MM.1S (cell line): ENCODE results near the gene GARIN6.

Source experiments
- DNase-seq: peaks from one replicate; pipeline ENCODE4 v3.0.0-alpha.2; 2015
- H2AFZ ChIP-seq: fragments of 300-600 bp; sonication (generic); 2 replicates; pipeline ENCODE4 v1.6.0; 2016; ENCODE audit warnings: antibody characterized with exemption, low read length
- H3F3A ChIP-seq: fragments of 300-600 bp; sonication (generic); 2 replicates; pipeline ENCODE4 v1.6.1; 2016; ENCODE audit warnings: mild to moderate bottlenecking, antibody characterized with exemption, low read length, moderate library complexity, mixed read lengths; ENCODE audit not compliant: insufficient read depth
- H3K27ac ChIP-seq: fragments of 300-600 bp; sonication (generic); 2 replicates; pipeline ENCODE4 v1.5.1; 2016; ENCODE audit warnings: mild to moderate bottlenecking, low read length
- H3K27me3 ChIP-seq: fragments of 300-600 bp; sonication (generic); replicated peaks from 2 replicates; pipeline ENCODE4 v1.6.0; 2016; ENCODE audit warnings: low read length; ENCODE audit not compliant: insufficient read depth
- H3K36me3 ChIP-seq: fragments of 300-600 bp; sonication (generic); replicated peaks from 2 replicates; pipeline ENCODE4 v1.6.1; 2016; ENCODE audit warnings: mild to moderate bottlenecking, low read length, mixed read lengths; ENCODE audit not compliant: insufficient read depth
- H3K4me1 ChIP-seq: fragments of 300-600 bp; sonication (generic); 2 replicates; pipeline ENCODE4 v1.6.1; 2016; ENCODE audit warnings: low read length, mixed read lengths
- H3K4me2 ChIP-seq: fragments of 300-600 bp; sonication (generic); 2 replicates; pipeline ENCODE4 v1.6.0; 2016; ENCODE audit warnings: low read depth, low read length
- H3K4me3 ChIP-seq: fragments of 300-600 bp; sonication (generic); 2 replicates; pipeline ENCODE4 v1.5.1; 2016; ENCODE audit warnings: low read length, mixed read lengths
- H3K79me2 ChIP-seq: fragments of 300-600 bp; sonication (generic); 2 replicates; pipeline ENCODE4 v1.6.1; 2016; ENCODE audit warnings: mixed run types, low read length, mixed read lengths
- H3K9ac ChIP-seq: fragments of 300-600 bp; sonication (generic); 2 replicates; pipeline ENCODE4 v1.6.1; 2016; ENCODE audit warnings: low read length, mixed read lengths
- H3K9me2 ChIP-seq: fragments of 300-600 bp; sonication (generic); replicated peaks from 2 replicates; pipeline ENCODE4 v1.6.1; 2016; ENCODE audit warnings: mild to moderate bottlenecking, low read length, mixed read lengths; ENCODE audit not compliant: insufficient read depth
- H3K9me3 ChIP-seq: fragments of 300-600 bp; sonication (generic); replicated peaks from 2 replicates; pipeline ENCODE4 v1.6.1; 2016; ENCODE audit warnings: mild to moderate bottlenecking, low read length, mixed read lengths; ENCODE audit not compliant: insufficient read depth
- H4K20me1 ChIP-seq: fragments of 300-600 bp; sonication (generic); 2 replicates; pipeline ENCODE4 v1.6.1; 2016; ENCODE audit warnings: mild to moderate bottlenecking, low read length, moderate library complexity, mixed read lengths; ENCODE audit not compliant: insufficient read depth
- EZH2 ChIP-seq: fragments of 300-600 bp; sonication (generic); optimal IDR thresholded peaks from 2 replicates; pipeline ENCODE3; 2017; ENCODE audit warnings: low read depth, mild to moderate bottlenecking, antibody characterized with exemption, low read length, mixed read lengths
- EZH2phosphoT487 ChIP-seq: fragments of 300-600 bp; sonication (generic); IDR thresholded peaks from 2 replicates; pipeline ENCODE4 v1.6.1; 2018; ENCODE audit warnings: antibody characterized with exemption, low read length
- TF ChIP-seq, protein P1 (sequence below): fragments of 300-600 bp; sonication (generic); IDR thresholded peaks from 2 replicates; pipeline ENCODE4 v1.5.1; 2016; ENCODE audit warnings: antibody characterized with exemption, low read length, mixed read lengths

The GARIN6 gene

DNA sequence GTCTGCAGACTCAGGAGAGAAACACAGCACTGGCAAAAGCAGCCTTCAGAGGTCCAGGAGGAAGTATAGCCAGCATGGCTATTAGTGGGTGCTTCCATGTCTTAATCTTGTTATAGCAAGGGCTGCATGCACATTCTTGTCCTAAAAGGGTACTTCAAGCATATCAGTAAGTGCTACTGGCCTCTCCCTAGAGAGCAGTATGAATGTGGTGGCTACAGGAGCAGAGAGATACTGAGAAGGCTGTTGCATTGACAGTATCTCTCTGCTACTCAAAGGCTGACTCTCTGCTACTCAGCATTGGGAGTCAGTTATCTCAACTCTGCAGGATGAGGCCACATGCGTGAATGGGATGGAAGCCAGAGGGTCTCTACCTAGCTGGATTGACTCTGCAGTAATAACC lies 2.0 kb downstream of the GARIN6 start:
- Histone ChIP-seq H3K27me3 (no peaks in the 10 kb centered on the region), H2AFZ (no peak overlapping the region), H3K36me3 (no peaks in the 10 kb centered on the region), H3K79me2 (no peaks in the 10 kb centered on the region), H3K27ac (no peak overlapping the region), H3K9me3 (no peaks in the 10 kb centered on the region), H4K20me1 (no peaks in the 10 kb centered on the region), H3K9me2 (no peaks in the 10 kb centered on the region), H3K4me1 (peaks cover 6% of the 10 kb centered on the region; the same call in 1 of the 2 replicates), H3K4me2 (no peak overlapping the region), H3F3A (no peaks in the 10 kb centered on the region), H3K4me3 (no peak overlapping the region), H3K9ac (no peak overlapping the region)
- DNase-seq = no peak
- no peak for TF ChIP-seq EZH2
- TF ChIP-seq, protein P1, sequence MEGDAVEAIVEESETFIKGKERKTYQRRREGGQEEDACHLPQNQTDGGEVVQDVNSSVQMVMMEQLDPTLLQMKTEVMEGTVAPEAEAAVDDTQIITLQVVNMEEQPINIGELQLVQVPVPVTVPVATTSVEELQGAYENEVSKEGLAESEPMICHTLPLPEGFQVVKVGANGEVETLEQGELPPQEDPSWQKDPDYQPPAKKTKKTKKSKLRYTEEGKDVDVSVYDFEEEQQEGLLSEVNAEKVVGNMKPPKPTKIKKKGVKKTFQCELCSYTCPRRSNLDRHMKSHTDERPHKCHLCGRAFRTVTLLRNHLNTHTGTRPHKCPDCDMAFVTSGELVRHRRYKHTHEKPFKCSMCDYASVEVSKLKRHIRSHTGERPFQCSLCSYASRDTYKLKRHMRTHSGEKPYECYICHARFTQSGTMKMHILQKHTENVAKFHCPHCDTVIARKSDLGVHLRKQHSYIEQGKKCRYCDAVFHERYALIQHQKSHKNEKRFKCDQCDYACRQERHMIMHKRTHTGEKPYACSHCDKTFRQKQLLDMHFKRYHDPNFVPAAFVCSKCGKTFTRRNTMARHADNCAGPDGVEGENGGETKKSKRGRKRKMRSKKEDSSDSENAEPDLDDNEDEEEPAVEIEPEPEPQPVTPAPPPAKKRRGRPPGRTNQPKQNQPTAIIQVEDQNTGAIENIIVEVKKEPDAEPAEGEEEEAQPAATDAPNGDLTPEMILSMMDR = no peak
- no peak for TF ChIP-seq EZH2phosphoT487

DNA sequence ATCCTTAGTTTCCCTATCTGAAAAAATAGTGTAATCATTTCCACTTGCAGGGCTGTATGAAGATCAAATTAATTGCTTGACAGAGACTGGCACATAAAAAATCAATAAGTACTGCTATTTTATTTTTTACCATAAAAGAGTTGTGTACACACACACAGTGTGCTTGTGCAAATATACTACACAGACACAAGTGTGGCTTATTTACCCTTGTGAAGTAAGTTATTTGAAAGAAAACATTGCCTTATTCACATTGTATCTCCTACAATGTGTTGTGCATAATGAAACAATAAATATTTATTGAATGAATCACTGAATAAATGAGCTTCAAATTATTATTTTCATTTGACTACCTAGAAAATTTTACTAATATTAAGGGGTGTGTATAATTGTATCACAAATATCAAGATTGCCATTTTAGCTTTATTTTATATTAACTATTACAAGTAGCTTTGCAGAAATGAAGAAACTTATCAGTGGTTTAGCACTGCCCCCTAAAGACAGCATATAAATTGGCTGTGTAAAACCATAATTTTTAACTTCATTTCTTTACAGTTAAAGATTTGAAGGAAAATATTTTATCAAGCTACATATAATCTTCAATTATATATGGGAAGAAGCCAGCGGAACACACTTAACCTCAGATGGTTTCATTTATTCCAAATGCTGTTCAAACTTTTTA lies 11.3 kb downstream of the GARIN6 start:
- no peaks in the 10 kb centered on the region for H3K27me3 ChIP-seq
- no peak overlapping the region for H2AFZ ChIP-seq
- H3K4me2 ChIP-seq = no peak overlapping the region
- H3K9me2 ChIP-seq = no peaks in the 10 kb centered on the region
- H3K4me1 ChIP-seq = peaks cover 28% of the 10 kb centered on the region
- no peak overlapping the region for H3K9ac ChIP-seq
- no peaks in the 10 kb centered on the region for H4K20me1 ChIP-seq
- no peak for TF ChIP-seq EZH2
- TF ChIP-seq, protein P1 = peak; percentile 49
- no peak overlapping the region for H3K4me3 ChIP-seq
- H3K79me2 ChIP-seq = no peaks in the 10 kb centered on the region
- H3K36me3 ChIP-seq = no peaks in the 10 kb centered on the region
- peaks cover 11% of the 10 kb centered on the region; the same call in 1 of the 2 replicates for H3F3A ChIP-seq
- H3K27ac ChIP-seq = no peak overlapping the region
- DNase-seq = peak; percentile 21
- no peaks in the 10 kb centered on the region for H3K9me3 ChIP-seq

GRCh38 chr12:99670635-99671034 lies 23.1 kb downstream of the GARIN6 start:
- no peaks in the 10 kb centered on the region for H3K27me3 ChIP-seq
- H3K79me2 ChIP-seq = no peaks in the 10 kb centered on the region
- H3K36me3 ChIP-seq = no peaks in the 10 kb centered on the region
- H3K9me3 ChIP-seq = no peaks in the 10 kb centered on the region
- no peak overlapping the region for H3K9ac ChIP-seq
- H3K4me1 ChIP-seq = peaks cover 11% of the 10 kb centered on the region
- no peak overlapping the region for H2AFZ ChIP-seq
- no peak overlapping the region for H3K4me3 ChIP-seq
- DNase-seq = no peak
- H3K4me2 ChIP-seq = no peak overlapping the region
- no peak overlapping the region for H3K27ac ChIP-seq
- no peaks in the 10 kb centered on the region for H4K20me1 ChIP-seq
- no peaks in the 10 kb centered on the region for H3F3A ChIP-seq
- H3K9me2 ChIP-seq = no peaks in the 10 kb centered on the region
- TF ChIP-seq, protein P1 = no peak
- TF ChIP-seq EZH2 = no peak
- no peak for TF ChIP-seq EZH2phosphoT487
